Neuronal stem cell (in vitro differentiated cells): ENCODE results near the gene AGAP1.

ENCODE experiments used
- DNase-seq: peaks from one replicate; pipeline ENCODE4 v3.0.0-alpha.2; 2013; ENCODE audit warnings: low spot score
- H2AFZ ChIP-seq: one replicate; pipeline ENCODE4 v1.6.1; 2013; ENCODE audit warnings: mild to moderate bottlenecking, low read length, inconsistent platforms
- H2AK5ac ChIP-seq: 2 replicates; pipeline ENCODE4 v1.6.1; 2013; ENCODE audit warnings: low read depth, mild to moderate bottlenecking, inconsistent platforms, low read length, moderate library complexity, mixed read lengths
- H2BK120ac ChIP-seq: 2 replicates; pipeline ENCODE4 v1.6.1; 2013; ENCODE audit warnings: low read depth, mild to moderate bottlenecking, inconsistent platforms, low read length, moderate library complexity, mixed read lengths
- H2BK12ac ChIP-seq: one replicate; pipeline ENCODE4 v1.6.1; 2013; ENCODE audit warnings: low read length, inconsistent platforms
- H2BK15ac ChIP-seq: 2 replicates; pipeline ENCODE4 v1.6.1; 2013; ENCODE audit warnings: mild to moderate bottlenecking, low read length, inconsistent platforms, mixed read lengths
- H2BK5ac ChIP-seq: one replicate; pipeline ENCODE4 v1.6.1; 2013; ENCODE audit warnings: inconsistent platforms, mild to moderate bottlenecking, low read length, moderate library complexity
- H3K14ac ChIP-seq: one replicate; pipeline ENCODE4 v1.6.1; 2013; ENCODE audit warnings: low read length, inconsistent platforms
- H3K18ac ChIP-seq: 2 replicates; pipeline ENCODE4 v1.6.1; 2013; ENCODE audit warnings: low read length, inconsistent platforms
- H3K23ac ChIP-seq: 2 replicates; pipeline ENCODE4 v1.6.1; 2013; ENCODE audit warnings: low read depth, mild to moderate bottlenecking, mixed read lengths, low read length, inconsistent platforms; ENCODE audit not compliant: poor library complexity
- H3K27ac ChIP-seq: replicated peaks from 3 replicates; pipeline ENCODE4 v1.5.1; 2013; ENCODE audit warnings: low read length, inconsistent platforms
- H3K27me3 ChIP-seq, 3 experiments: 2 replicates each; pipeline ENCODE4 v1.6.1; 2013; ENCODE audit warnings: low read length in 3 of 3, mild to moderate bottlenecking in 2 of 3, inconsistent platforms in 1 of 3, low read depth in 1 of 3, mixed read lengths in 1 of 3, moderate library complexity in 1 of 3; ENCODE audit not compliant: control insufficient read depth in 3 of 3, insufficient read depth in 3 of 3
- H3K36me3 ChIP-seq, 2 donors: replicated peaks in 1 of 2; 2 replicates each; pipeline ENCODE4 v1.6.1; 2013; ENCODE audit warnings: low read length in 2 of 2; ENCODE audit not compliant: control insufficient read depth in 2 of 2, insufficient read depth in 2 of 2
- H3K4ac ChIP-seq: 2 replicates; pipeline ENCODE4 v1.6.1; 2013; ENCODE audit warnings: inconsistent platforms, mild to moderate bottlenecking, low read length, moderate library complexity
- H3K4me1 ChIP-seq, 2 donors: 1 replicate in 1 of 2; 2 replicates in 1 of 2; pipeline ENCODE4 v1.6.1; 2013; ENCODE audit warnings: low read length in 2 of 2, low read depth in 1 of 2; ENCODE audit not compliant: control insufficient read depth in 2 of 2, insufficient read depth in 1 of 2
- H3K4me2 ChIP-seq: one replicate; pipeline ENCODE4 v1.6.1; 2013; ENCODE audit warnings: mild to moderate bottlenecking, low read length, inconsistent platforms; ENCODE audit not compliant: insufficient read depth, poor library complexity, severe bottlenecking
- H3K4me3 ChIP-seq, 2 donors: 2 replicates each; pipeline ENCODE4 v1.5.1; 2013; ENCODE audit warnings: low read length in 2 of 2, mild to moderate bottlenecking in 2 of 2, inconsistent platforms in 1 of 2, moderate library complexity in 1 of 2
- H3K79me1 ChIP-seq: one replicate; pipeline ENCODE4 v1.6.1; 2013; ENCODE audit warnings: low read depth, mild to moderate bottlenecking, inconsistent platforms, low read length, moderate library complexity
- H3K9ac ChIP-seq: one replicate; pipeline ENCODE4 v1.6.1; 2013; ENCODE audit warnings: mild to moderate bottlenecking, low read depth, low read length, inconsistent platforms; ENCODE audit not compliant: poor library complexity
- H3K9me3 ChIP-seq, 2 donors: replicated peaks in 1 of 2; 2 replicates each; pipeline versions ENCODE3 to v1.6.1; 2013; ENCODE audit warnings: low read length in 2 of 2, mild to moderate bottlenecking in 2 of 2, inconsistent platforms in 1 of 2, low read depth in 1 of 2, mixed read lengths in 1 of 2, moderate library complexity in 1 of 2; ENCODE audit not compliant: control insufficient read depth in 2 of 2, insufficient read depth in 1 of 2
- H4K8ac ChIP-seq: one replicate; pipeline ENCODE4 v1.6.1; 2013; ENCODE audit warnings: low read depth, mild to moderate bottlenecking, inconsistent platforms, low read length, moderate library complexity
- H4K91ac ChIP-seq: one replicate; pipeline ENCODE4 v1.6.1; 2013; ENCODE audit warnings: low read length, low read depth, mild to moderate bottlenecking, inconsistent platforms; ENCODE audit not compliant: poor library complexity
- WGBS, 2 donors: extraction: QIAGEN DNeasy Blood & Tissue Kit; methylation state at CpG; one replicate each; pipeline ENCODE4 v1.1.7; 2013; ENCODE audit warnings: missing lambda C conversion rate in 2 of 2, mixed read lengths in 1 of 2; ENCODE audit not compliant: insufficient read length in 2 of 2, insufficient replicate concordance in 1 of 2; ENCODE audit errors: extremely low coverage in 2 of 2; 5-methylcytosine and 5-hydroxymethylcytosine counted together

AGAP1 gene

DNA sequence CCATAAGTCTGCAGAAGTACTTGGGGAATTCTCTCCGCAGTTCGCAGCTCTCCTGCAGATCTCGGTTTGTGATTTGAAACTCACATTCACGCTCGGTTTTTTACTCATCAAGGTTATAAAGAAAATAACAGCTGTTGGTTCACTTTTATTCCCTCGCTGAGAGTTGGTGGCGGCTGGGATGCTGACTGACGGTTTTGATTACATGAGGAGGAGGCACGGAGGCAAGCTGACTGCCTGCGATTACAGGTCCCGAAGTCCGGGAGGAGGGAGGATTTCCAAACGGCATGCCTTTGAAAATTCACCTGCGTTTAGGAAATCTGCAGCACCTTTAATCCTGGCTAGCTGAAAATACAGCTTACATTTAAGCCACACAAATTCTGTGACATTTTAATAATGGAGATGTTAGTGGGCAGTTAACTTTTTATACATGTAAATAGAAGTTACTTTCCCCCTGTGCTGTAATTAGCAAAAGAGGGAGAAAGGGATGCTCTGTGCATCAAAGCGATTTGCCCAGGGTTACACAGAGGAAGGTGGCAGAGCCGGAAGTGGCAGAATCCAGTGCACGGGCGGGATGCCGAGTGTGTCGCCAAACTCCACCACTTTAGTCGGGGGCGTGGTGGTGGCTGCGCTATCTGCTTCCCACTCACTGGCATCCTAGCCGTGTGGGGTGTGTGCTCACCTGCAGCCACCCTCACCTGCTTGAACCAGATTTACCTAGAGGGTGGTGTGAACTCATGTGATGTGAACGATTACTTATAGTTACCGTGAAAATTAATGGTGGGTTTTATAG, 14.7 kb downstream of the AGAP1 start:
- H4K8ac ChIP-seq: no peak overlapping the region
- H4K91ac ChIP-seq: no peak overlapping the region
- no peak overlapping the region for H3K18ac ChIP-seq
- H3K14ac ChIP-seq: no peak overlapping the region
- no peak overlapping the region for H3K4me2 ChIP-seq
- H2BK120ac ChIP-seq: no peak overlapping the region
- H3K36me3 ChIP-seq: no peaks in the 10 kb centered on the region
- no peak overlapping the region for H3K9ac ChIP-seq
- H2AFZ ChIP-seq: no peak overlapping the region
- no peak overlapping the region for H2BK5ac ChIP-seq
- no peak overlapping the region for H3K4ac ChIP-seq
- no peak overlapping the region for H2BK15ac ChIP-seq
- H3K79me1 ChIP-seq: peaks cover 10% of the 10 kb centered on the region
- peaks cover 14 to 20% of the 10 kb centered on the region in 2 donors for H3K4me1 ChIP-seq
- no peak overlapping the region for H3K4me3 ChIP-seq
- no CpG with 5 or more reads among the region's 26 CpGs for WGBS, 2 donors
- H3K9me3 ChIP-seq: peaks cover 0 to 2% of the 10 kb centered on the region in 2 donors
- H3K23ac ChIP-seq: no peak overlapping the region
- H3K27me3 ChIP-seq: no peaks in the 10 kb centered on the region
- no peak overlapping the region for H3K27ac ChIP-seq
- H2AK5ac ChIP-seq: no peak overlapping the region
- no peak for DNase-seq
- H2BK12ac ChIP-seq: no peak overlapping the region

DNA sequence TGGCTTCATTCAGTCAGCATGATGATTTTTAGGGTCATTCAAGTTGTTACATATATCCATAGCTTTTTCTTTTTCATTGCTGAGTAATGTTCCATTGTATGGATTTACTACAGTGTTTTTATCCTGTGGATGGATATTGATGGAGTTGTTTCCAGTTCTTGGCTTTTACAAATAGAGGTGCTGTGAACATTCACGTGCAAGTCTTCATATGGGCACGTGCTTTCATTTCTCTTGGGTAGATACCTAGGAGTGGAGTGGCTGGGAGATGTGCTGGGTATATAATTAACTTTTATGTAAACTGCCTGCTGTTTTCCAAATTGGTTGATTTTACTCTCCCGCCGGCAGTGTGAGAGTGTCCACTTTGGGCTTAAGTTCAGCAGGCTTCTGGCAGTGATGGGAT, 16.5 kb downstream of the AGAP1 start:
- H2BK5ac ChIP-seq: no peak overlapping the region
- H3K27ac ChIP-seq: no peak overlapping the region
- H3K23ac ChIP-seq: no peak overlapping the region
- H2AFZ ChIP-seq: no peak overlapping the region
- H2BK12ac ChIP-seq: no peak overlapping the region
- H3K9me3 ChIP-seq: peaks cover 0 to 3% of the 10 kb centered on the region in 2 donors
- H3K4ac ChIP-seq: no peak overlapping the region
- no peak overlapping the region for H3K14ac ChIP-seq
- no peak overlapping the region for H4K8ac ChIP-seq
- H2AK5ac ChIP-seq: no peak overlapping the region
- no peaks in the 10 kb centered on the region for H3K27me3 ChIP-seq
- no peaks in the 10 kb centered on the region for H3K36me3 ChIP-seq
- no peak overlapping the region for H4K91ac ChIP-seq
- H2BK120ac ChIP-seq: no peak overlapping the region
- WGBS, 2 donors: no CpG with 5 or more reads among the region's 4 CpGs
- no peak overlapping the region for H3K18ac ChIP-seq
- H3K9ac ChIP-seq: no peak overlapping the region
- no peak overlapping the region for H2BK15ac ChIP-seq
- H3K79me1 ChIP-seq: peaks cover 12% of the 10 kb centered on the region
- peaks cover 4 to 10% of the 10 kb centered on the region in 2 donors for H3K4me1 ChIP-seq
- no peak for DNase-seq
- H3K4me3 ChIP-seq: no peak overlapping the region
- no peak overlapping the region for H3K4me2 ChIP-seq

DNA sequence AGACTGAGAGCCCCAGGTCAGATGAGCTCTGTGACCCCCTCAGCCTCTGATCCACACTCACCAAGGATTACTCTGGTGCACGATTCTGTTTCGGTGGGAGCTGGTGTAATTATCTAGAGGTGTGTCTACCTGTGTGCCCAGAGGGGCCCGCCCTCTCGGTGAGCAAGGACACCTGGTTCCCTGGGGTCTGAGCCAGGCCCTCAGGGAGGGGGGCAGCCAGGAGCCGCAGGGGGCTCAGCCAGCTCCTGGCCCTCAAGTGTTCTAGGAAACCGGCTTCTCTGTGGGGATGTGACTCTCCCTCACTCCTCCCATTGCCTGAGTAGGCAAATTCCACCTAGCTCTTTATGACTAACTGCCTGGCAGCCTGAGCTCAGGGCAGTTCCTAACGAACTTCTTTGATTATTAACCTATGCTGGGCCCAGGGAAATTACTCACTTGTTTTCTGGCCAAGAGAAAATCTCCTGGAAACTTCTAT, 17.4 kb downstream of the AGAP1 start:
- Histone ChIP-seq H3K9ac (no peak overlapping the region), H2BK120ac (no peak overlapping the region), H3K4me3 (no peak overlapping the region), H3K18ac (peak overlapping the region; percentile 35), H3K23ac (no peak overlapping the region), H3K4me2 (no peak overlapping the region), H3K4me1 (peaks cover 0 to 6% of the 10 kb centered on the region in 2 donors), H4K8ac (no peak overlapping the region), H3K27me3 (no peaks in the 10 kb centered on the region), H2BK12ac (no peak overlapping the region), H3K27ac (no peak overlapping the region), H3K79me1 (peaks cover 13% of the 10 kb centered on the region), H3K14ac (no peak overlapping the region), H3K4ac (no peak overlapping the region), H3K36me3 (no peaks in the 10 kb centered on the region), H2AK5ac (no peak overlapping the region), H3K9me3 (peaks cover 0 to 3% of the 10 kb centered on the region in 2 donors), H4K91ac (no peak overlapping the region), H2BK5ac (no peak overlapping the region), H2BK15ac (peak overlapping the region; percentile 56), H2AFZ (no peak overlapping the region)
- no peak for DNase-seq
- WGBS, 2 donors: no CpG with 5 or more reads among the region's 7 CpGs

DNA sequence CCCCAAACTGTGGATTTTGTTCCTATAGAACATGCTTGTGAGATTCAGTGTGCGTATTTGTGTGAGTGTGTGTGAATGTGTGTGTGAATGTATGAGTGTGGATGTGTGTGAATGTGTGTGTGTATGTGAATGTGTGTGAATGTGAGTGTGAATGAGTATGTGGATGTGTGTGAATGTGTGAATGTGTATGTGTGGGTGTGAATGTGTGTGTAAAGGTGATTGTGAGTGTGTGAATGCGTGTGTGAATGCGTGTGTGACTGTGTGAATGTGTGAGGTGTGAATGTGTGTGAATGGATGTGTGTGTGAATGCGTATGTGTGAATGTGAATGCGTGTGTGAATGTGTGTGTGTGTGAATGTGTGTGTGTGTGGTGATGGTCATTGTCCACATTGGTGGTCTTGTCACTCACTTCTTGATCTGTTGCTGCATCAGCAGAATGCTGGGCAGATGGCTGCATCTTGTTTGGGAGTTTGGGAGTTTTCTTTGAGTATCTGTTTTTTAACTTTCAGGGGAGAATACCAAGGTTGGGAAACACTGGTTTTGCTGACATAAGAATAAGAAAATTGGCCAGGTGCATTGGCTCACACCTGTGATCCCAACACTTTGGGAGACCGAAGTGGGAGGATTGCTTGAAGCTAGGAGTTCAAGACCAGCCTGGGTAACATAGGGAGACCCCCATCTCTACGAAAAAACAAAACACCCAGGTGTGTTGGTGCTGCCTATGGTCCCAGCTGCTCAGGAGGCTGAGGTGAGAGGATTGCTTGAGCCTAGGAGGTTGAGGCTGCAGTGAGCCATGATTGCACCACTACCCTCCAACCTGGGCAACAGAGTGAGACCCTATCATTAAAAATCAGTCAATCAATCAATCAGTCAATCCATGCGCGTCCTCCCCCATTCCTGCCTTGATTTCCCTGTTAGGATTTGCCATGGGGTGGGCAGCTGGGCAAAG, 18.2 kb downstream of the AGAP1 start:
- 100% methylated on average over 4 to 5 of the region's 9 CpGs for WGBS, 2 donors

More for the DNA sequence above, 18.2 kb downstream of the AGAP1 start:
- H3K4ac ChIP-seq: no peak overlapping the region
- DNase-seq: no peak
- no peak overlapping the region for H2AFZ ChIP-seq
- no peak overlapping the region for H3K27ac ChIP-seq
- no peak overlapping the region for H2AK5ac ChIP-seq
- peaks cover 0 to 5% of the 10 kb centered on the region in 2 donors for H3K4me1 ChIP-seq
- no peak overlapping the region for H2BK5ac ChIP-seq
- H4K8ac ChIP-seq: no peak overlapping the region
- H3K27me3 ChIP-seq: no peaks in the 10 kb centered on the region
- H2BK15ac ChIP-seq: no peak overlapping the region
- H3K18ac ChIP-seq: no peak overlapping the region
- peaks cover 18% of the 10 kb centered on the region for H3K79me1 ChIP-seq
- no peak overlapping the region for H3K4me2 ChIP-seq
- peaks cover 0 to 4% of the 10 kb centered on the region in 2 donors for H3K36me3 ChIP-seq
- no peak overlapping the region for H3K4me3 ChIP-seq
- peaks cover 5 to 7% of the 10 kb centered on the region in 2 donors for H3K9me3 ChIP-seq
- H4K91ac ChIP-seq: no peak overlapping the region
- H3K23ac ChIP-seq: no peak overlapping the region
- H3K14ac ChIP-seq: no peak overlapping the region
- no peak overlapping the region for H2BK12ac ChIP-seq
- no peak overlapping the region for H2BK120ac ChIP-seq
- peak overlapping the region; percentile 44 for H3K9ac ChIP-seq
